Fibroblast of peridontal ligament (primary cell): ENCODE measurements around the gene TACC2.

Experiments
- DNase-seq: peaks from one replicate; pipeline ENCODE4 v3.0.0-alpha.2; 2010; ENCODE audit errors: extremely low read depth

TACC2 gene

DNA sequence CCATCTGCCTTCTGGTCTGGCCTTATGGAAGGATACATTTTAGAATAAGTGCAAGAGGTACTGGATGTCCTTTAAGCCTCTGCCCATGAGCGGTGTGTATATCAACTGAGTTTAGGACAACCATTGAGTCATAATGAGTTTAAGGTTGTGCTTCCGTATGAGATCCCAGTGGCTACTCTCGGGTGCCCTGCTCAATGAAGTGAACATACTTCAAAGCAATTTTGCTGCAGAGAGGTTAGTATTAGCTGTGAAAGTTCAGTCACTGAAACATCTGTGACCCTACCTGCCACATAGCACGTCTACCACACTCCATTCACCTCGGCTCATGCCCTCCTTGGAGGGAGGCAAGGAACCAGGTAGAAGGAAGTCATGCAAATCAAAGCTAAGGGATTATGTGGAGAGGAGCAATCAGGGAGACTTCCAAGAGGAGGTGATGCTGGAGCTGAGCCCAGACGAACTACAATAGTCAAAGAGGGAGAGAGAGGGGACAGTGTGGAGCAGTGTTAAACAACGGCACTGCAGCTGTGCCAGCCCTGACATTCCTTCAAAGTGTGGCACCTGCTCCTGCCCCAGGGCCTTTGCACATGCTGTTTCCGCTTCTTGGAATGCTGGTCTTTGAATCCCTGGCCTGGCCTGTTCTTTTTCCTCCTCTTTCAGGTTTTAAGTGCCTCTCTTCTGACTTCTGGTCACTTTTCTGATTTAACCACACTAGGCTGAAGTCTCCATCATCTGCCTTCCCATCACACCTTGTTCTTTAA, 307.6 kb downstream of the TACC2 start:
- DNase-seq = no peak

DNA sequence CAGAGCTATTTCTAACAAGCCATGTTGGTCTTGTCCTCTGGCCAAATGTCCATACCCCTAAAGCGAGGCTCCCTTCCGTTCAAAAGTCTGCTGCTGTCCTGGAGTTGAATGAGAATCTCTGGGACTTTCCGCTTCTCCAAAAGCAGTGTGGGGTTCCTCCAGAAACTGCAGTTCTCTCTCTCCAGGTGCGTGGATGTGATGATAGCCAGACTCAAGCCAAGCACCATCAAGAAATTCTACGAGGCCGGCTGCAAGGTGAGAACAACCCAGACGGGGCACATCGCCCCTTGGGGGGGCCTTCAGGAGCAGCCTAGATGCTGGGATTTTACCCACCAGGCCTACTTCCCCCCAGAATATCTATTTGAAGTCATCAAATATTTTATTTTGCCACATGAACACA, 308.6 kb downstream of the TACC2 start:
- DNase-seq = no peak

DNA sequence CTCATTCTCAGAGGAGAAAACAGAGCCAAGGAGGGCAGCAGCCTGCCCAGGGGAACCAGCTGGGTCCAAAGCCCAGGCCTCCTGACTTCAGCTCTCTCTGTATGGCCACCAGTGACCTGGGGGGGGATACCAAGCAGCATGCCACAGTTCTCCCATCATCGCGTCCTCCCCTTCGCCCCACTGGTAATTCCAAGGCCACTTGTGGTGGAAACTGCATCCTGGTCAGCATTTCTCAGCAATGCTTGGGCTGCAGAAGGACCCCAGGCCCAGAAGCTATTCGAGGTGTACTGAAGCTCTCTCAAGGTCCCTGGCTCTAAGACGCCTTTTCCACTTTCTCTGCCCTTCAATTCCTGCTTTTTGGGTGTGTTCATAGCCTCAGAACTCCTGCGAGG, 309.2 kb downstream of the TACC2 start:
- no peak for DNase-seq

DNA sequence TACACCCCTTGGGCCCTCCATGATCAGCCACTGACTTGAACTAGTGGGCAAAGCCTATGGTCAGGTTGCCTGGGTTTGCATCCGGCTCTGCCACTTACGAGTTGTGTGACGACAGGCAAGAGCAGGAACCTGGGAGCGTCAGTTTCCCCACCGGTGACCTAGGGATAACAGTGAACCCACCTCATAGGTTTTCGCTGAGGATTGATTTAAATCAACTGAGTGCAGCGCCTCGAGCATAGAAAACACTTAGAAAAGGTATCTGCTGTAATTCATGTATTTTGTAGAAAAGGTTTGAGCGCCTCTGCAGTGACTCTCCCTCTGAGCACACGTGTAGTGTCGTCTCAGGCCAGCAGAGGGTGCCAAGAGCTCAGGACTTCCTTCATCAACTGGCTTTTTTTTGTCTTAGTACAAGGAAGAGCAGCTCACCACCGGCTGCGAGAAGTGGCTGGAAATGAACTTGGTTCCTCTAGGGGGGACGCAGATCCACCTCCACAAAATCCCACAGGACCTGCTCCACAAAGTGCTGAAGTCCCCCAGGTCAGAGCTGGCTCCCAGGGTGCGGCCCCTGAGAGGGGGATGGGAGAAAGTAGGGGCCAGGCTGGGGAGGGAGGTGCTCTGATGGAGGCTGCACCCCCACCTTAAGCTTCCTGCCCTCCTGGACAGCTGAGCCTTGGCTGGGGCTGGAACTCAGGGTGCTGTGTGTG, 309.8 kb downstream of the TACC2 start:
- peak; percentile 83 for DNase-seq

DNA sequence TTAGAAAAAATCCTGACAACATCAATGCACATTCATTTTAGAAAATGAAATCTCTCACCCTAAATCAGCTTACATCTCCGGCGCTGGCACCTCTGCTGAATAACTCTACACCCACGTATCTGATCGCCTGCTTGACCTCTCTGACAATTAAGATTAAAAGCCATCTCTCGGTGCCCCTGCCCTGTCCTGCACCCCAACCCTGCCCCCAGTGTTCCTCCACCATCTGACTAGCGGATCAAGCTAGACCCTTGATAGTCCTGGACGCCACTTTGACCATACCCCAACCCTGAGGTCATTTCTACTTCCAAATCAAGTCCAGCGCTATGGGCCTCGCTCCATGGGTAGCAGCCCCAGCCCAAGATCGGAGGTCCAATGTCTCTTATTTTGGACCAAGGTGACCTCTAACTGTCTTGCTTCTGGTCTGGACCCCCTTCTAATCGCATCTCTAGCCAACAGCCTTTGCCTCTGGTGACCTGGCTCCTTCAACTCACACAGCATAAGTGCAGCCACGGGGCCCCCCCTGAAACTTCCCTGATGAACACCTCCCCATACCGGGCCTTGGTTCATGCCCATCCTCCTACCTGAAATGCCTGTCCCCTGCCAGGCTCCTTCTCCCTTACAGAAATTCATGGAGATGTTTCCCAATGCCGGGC, 310.6 kb downstream of the TACC2 start:
- DNase-seq = no peak

DNA sequence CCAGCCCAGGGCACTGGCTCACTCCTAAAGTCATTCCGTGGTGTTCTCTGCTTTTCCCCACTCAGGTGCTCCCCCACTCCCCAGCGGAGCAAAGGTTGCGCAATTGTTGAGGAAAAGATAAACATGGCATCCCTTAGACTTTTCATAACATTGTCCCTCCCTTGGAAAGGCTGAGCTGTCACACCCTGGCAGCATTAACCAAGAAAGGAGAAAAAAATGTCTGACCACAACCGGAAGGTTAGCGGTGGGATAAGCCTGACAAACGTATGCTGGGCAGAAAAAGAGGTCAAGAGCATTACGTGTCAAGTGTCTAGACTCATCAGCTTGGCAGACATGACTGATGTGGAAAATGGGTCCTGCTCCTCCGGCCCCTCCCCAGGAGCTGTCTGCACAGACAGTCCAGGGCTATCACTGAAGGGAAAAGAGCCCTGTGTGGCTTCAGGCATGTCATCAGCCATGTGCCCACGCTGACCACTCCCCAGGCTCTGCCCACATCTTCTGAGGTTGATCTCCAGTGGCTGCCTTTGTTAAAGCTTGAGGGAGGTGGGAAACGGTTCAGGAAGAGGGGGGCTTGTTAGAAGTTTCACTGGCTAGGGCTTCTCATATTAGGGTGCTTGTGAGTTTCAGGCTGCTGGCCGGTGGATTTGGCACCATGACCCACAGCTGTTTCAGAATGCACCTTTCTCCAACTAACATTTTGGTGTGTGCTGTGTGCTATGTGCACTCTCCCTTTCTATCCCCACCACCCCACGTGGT, 312.3 kb downstream of the TACC2 start:
- peak; percentile 14 for DNase-seq

DNA sequence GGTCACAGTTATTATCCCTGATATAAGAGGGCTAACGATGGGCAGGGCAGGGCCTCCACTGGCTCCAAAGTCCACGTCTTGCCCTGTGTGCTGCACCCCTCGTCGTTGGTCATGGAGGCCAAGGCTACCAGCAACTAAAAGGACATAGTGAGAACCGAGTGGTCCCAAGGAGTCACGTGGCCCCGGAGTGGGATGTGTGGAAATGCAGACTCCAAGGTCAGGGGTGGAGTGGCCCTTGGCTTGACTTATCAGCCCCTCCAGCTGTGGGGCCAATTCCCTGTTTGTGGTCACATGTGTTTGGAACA, 312.8 kb downstream of the TACC2 start:
- no peak for DNase-seq

DNA sequence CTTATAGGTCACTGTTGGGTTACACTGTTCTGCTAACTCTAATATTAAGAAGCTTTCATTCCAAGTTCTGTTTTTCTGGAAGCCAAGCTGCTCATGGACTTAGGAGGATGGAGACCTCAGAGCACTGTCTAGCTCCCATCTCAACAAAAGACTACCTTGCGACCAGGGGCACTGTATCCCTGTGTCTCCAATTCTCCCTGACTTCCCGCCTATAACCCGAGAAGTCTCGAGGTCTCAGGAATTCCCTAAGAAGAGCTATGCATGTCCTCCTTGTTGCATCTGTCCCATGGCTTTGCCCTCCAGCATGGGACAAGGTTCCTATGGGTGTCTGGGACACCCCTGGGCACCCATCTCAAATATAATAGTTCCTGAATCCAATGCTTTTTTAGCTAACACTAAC, 313.4 kb downstream of the TACC2 start:
- no peak for DNase-seq

DNA sequence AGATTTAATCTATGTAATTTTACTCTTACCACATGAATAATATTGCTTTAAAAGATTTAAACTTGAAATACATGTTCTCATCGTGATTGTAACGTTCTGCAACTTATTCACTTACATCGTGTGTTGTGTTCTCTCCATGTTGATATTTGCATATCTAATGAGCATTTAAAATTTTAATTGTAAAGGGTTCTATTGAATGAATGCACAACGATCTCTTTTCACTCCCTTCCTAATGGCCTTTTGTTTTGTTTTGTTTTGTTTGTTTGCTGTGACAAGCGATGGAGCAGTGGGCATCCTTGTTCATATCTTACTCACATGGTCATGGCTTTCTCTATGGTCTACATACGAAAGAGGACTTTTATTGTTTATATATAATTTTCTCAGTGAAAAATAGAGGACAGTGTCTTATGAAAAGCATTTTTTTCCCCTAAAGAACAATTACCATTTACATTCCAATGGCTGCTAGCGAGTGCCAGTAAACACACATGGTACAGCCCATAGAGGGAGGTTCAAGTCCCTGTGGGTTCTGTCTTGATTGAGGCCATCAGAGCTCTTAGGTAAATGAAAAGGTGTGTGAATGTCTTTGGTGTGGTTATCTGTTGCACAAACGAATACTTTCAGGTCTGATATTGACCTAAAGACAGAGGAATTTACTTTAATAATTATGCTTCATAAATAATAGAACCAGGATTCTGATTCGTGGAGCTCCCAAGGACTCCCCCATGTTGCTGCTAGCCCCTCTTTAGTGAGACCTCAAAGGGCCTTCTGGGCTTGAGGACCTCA, 314.5 kb downstream of the TACC2 start:
- no peak for DNase-seq
